GM19438 (cell line): Measurements from ENCODE around the gene LAMP2.

Source experiments
- ATAC-seq: cut with Tn5 transposase; IDR thresholded peaks from one replicate; pipeline ENCODE4 v1.9.1; 2021; ENCODE audit warnings: low read depth; ENCODE audit not compliant: unreplicated experiment

LAMP2 gene

GRCh38 chrX:120459309-120459708, 9.8 kb downstream of the LAMP2 start:
- no peak for ATAC-seq

GRCh38 chrX:120457766-120458180, 11.3 kb downstream of the LAMP2 start:
- peak; percentile 70 for ATAC-seq

GRCh38 chrX:120456973-120457372, 12.1 kb downstream of the LAMP2 start:
- no peak for ATAC-seq

GRCh38 chrX:120453985-120454384, 15.1 kb downstream of the LAMP2 start:
- ATAC-seq: no peak

- no peak for ATAC-seq
Observed at GRCh38 chrX:120452131-120452530, 17.0 kb downstream of the LAMP2 start.

GRCh38 chrX:120450163-120450562, 18.9 kb downstream of the LAMP2 start:
- no peak for ATAC-seq

- ATAC-seq: no peak
Observed at GRCh38 chrX:120446498-120446897, 22.6 kb downstream of the LAMP2 start.

GRCh38 chrX:120439921-120440320, 29.2 kb downstream of the LAMP2 start:
- ATAC-seq: no peak

- no peak for ATAC-seq
Observed at GRCh38 chrX:120429776-120430540, 39.1 kb downstream of the LAMP2 start.

GRCh38 chrX:120428309-120428708, 40.8 kb downstream of the LAMP2 start:
- ATAC-seq: no peak

- ATAC-seq: no peak
Observed at GRCh38 chrX:120426599-120426998, 42.5 kb downstream of the LAMP2 start.

GRCh38 chrX:120419463-120419862, 49.6 kb downstream of the LAMP2 start:
- peak; percentile 65 for ATAC-seq

- ATAC-seq: no peak
Observed at GRCh38 chrX:120408168-120408567, 60.9 kb downstream of the LAMP2 start.

GRCh38 chrX:120406638-120407037, 62.5 kb downstream of the LAMP2 start:
- no peak for ATAC-seq

- no peak for ATAC-seq
Observed at GRCh38 chrX:120402369-120402768, 66.7 kb downstream of the LAMP2 start.

GRCh38 chrX:120401301-120401700, 67.8 kb downstream of the LAMP2 start:
- no peak for ATAC-seq

- ATAC-seq: no peak
Observed at GRCh38 chrX:120380699-120381098, 88.4 kb downstream of the LAMP2 start.

- no peak for ATAC-seq
Observed at GRCh38 chrX:120379937-120380681, 89.0 kb downstream of the LAMP2 start.

GRCh38 chrX:120378570-120378969, 90.5 kb downstream of the LAMP2 start:
- no peak for ATAC-seq
